Left ventricle myocardium inferior (tissue), 1 donor: ENCODE measurements around the gene ANKRD39. TPM values are rescaled to one million over a fixed set of nuclear protein-coding genes. Genes with fewer than 3 reads are reported as not detected.

Source experiments
- DNase-seq: peaks from one replicate; pipeline ENCODE4 v3.0.0-alpha.2; 2020
- H3K27ac ChIP-seq: fragments of 200-600 bp; replicated peaks from 2 replicates; pipeline ENCODE4 v1.8.0; 2021
- H3K27me3 ChIP-seq: fragments of 200-600 bp; 2 replicates; pipeline ENCODE4 v1.8.0; 2021; ENCODE audit warnings: low read depth
- H3K36me3 ChIP-seq: fragments of 200-600 bp; 2 replicates; pipeline ENCODE4 v1.8.0; 2021
- H3K4me1 ChIP-seq: fragments of 200-600 bp; 2 replicates; pipeline ENCODE4 v1.8.0; 2021
- H3K4me3 ChIP-seq: fragments of 200-600 bp; 2 replicates; pipeline ENCODE4 v1.8.0; 2021; ENCODE audit warnings: mild to moderate bottlenecking, moderate library complexity
- H3K9me3 ChIP-seq: fragments of 200-600 bp; replicated peaks from 2 replicates; pipeline ENCODE4 v1.8.0; 2021
- intact Hi-C: fragments of 100-400 bp; cut with micrococcal nuclease; formaldehyde crosslinking; loops from one replicate; pipeline ENCODE4 v1.11.0; 2022
- total RNA-seq: library from RNA; stranded (reverse); fragmentation: NEBNext Ultra II Directional; extraction: Animal tissue kit (Norgen Biotek cat#: 25700); gene quantifications from one replicate; pipeline ENCODE4 v1.2.1, GENCODE V29; 2021
- TF ChIP-seq, protein P1 (sequence below): fragments of 200-600 bp; IDR thresholded peaks from 2 replicates; pipeline ENCODE4 v1.8.0; 2021; ENCODE audit warnings: antibody characterized with exemption, mild to moderate bottlenecking, borderline replicate concordance
- donor health status: DM: no; HTN: yes; CAD: no; lungs with severe emphysema.

Gene ANKRD39
- total RNA-seq, 1 donor from 2014 or later = 14.3 TPM

DNA sequence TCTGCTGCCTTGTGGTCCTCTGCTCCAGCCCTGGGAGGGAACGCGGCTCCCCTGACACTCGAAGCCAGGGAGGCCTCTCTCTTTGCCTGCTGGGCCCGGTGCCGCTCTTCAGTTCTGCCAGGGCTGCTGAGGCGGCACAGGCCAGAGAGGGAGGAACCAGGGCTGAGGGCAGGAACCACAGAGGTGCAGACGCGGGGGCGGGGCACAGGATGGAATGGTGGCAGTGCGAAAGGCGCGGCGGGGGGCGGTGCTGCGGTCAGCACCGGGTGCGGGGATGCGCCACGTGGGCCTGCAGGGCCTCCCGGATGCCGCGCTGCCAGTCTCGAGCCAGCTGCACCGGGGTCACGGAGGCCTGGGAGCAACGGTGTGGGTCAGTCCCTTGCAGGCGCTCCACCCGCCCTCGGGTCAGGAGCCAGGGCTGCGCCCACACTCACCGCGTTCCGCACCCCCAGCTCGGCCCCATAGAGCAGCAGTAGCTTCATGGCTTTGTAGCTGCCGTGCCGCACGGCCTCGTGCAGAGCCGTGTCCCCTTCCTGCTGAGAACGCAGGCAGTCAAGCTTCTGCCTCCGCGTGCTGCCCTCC lies 18.4 kb downstream of the ANKRD39 start:
- Histone ChIP-seq H3K27me3 (no peaks in the 10 kb centered on the region), H3K27ac (no peak overlapping the region), H3K36me3 (peaks cover 30% of the 10 kb centered on the region), H3K9me3 (no peaks in the 10 kb centered on the region), H3K4me3 (no peak overlapping the region), H3K4me1 (peaks cover 49% of the 10 kb centered on the region)
- peak; percentile 57 for DNase-seq
- intact Hi-C loops = no loop called here
- TF ChIP-seq, protein P1, sequence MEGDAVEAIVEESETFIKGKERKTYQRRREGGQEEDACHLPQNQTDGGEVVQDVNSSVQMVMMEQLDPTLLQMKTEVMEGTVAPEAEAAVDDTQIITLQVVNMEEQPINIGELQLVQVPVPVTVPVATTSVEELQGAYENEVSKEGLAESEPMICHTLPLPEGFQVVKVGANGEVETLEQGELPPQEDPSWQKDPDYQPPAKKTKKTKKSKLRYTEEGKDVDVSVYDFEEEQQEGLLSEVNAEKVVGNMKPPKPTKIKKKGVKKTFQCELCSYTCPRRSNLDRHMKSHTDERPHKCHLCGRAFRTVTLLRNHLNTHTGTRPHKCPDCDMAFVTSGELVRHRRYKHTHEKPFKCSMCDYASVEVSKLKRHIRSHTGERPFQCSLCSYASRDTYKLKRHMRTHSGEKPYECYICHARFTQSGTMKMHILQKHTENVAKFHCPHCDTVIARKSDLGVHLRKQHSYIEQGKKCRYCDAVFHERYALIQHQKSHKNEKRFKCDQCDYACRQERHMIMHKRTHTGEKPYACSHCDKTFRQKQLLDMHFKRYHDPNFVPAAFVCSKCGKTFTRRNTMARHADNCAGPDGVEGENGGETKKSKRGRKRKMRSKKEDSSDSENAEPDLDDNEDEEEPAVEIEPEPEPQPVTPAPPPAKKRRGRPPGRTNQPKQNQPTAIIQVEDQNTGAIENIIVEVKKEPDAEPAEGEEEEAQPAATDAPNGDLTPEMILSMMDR = no peak

DNA sequence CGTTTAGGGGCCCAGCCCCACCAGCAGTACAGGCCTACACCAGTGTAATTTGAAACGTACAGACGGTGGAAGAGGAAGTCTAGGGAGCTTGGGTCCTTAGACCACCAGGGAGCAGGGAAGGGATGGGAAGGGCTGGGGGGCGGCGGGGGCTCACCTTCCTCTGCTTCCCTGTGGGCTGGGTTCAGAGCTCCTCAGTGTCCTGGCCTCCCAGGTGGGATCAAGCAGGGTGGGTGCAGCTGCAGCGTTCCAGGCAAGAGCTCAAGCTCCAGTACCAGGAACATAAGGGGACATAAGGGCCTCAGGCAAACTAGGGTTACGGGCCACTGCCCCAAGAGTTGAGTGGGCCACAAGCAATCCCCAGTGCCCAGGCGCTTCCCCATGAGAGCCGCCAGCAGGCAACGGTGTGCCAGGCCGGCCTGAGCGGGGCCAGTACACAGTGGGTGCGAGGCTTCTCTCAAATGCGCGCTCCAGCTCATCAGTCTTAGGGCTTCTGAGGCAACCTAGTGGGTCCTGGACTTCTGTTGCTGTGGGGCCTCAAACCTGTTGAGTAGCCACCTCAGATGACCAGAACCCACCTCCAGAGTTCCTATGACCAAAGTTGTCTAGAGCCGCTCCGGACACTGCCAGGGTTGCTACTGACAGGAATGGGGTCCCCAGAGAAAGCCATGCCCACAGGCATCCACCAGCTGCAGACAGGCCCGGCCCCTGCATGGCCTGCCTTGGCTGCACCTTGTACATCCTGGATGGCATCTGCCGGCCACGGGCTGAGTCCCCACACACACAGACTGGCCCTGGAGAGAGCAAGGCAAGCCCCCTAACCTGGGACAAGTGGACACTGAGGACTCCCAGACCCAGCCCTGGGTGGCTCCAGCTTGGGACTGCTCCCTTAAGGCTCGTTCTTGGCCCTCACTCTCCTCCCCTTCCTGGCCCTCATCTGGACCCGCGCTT lies 19.2 kb downstream of the ANKRD39 start:
- intact Hi-C loops = no loop called here
- Histone ChIP-seq H3K4me3 (no peak overlapping the region), H3K27me3 (no peaks in the 10 kb centered on the region), H3K27ac (no peak overlapping the region), H3K36me3 (peaks cover 31% of the 10 kb centered on the region), H3K9me3 (no peaks in the 10 kb centered on the region), H3K4me1 (peaks cover 42% of the 10 kb centered on the region)
- no peak for DNase-seq
- TF ChIP-seq, protein P1 = no peak

DNA sequence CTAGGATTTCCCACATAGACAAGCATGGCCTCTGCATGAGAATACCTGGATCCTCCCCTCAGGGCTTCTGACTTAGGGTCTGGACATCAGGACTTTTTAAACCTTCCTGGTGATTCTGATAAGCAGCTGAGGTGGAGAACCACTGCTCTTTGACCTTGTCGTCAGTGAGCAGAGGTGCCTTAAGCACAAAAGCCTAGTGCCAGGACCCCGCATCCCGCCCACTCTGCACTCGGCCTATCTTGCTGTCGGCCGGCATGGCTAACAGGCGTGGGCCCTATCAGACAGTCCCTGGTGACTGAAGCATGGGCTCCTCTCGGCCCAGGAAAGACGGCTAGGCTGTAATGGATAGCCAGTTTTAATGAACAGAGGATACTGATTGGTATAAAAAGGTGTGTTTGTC lies 20.2 kb downstream of the ANKRD39 start:
- no peak for DNase-seq
- H3K27me3 ChIP-seq = no peaks in the 10 kb centered on the region
- H3K27ac ChIP-seq = no peak overlapping the region
- peaks cover 42% of the 10 kb centered on the region for H3K4me1 ChIP-seq
- intact Hi-C loops = no loop called here
- H3K36me3 ChIP-seq = peaks cover 38% of the 10 kb centered on the region
- TF ChIP-seq, protein P1 = no peak
- H3K9me3 ChIP-seq = no peaks in the 10 kb centered on the region
- no peak overlapping the region for H3K4me3 ChIP-seq

DNA sequence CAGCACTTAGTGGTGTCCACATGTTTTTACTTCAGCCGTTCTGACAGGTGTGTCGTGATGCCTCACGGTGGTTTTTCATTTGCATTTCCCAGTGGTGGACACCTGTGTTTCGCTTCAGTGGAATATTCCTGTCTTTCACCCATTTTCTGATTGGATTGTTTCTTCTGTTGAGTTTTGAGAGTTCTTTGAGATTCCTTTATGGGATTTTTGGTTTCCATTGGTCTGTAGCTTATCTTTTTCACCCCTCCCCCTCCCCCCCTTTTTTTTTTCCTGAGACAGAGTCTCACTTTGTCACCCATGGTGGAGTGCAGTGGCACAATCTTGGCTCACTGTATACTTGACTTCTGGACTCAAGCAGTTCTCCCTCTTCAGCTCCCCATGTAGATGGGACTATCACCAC lies 22.0 kb downstream of the ANKRD39 start:
- H3K27ac ChIP-seq = no peak overlapping the region
- intact Hi-C loops = no loop called here
- H3K4me3 ChIP-seq = no peak overlapping the region
- no peak for DNase-seq
- H3K9me3 ChIP-seq = no peaks in the 10 kb centered on the region
- peaks cover 55% of the 10 kb centered on the region for H3K36me3 ChIP-seq
- no peaks in the 10 kb centered on the region for H3K27me3 ChIP-seq
- H3K4me1 ChIP-seq = peaks cover 36% of the 10 kb centered on the region
- TF ChIP-seq, protein P1 = no peak

DNA sequence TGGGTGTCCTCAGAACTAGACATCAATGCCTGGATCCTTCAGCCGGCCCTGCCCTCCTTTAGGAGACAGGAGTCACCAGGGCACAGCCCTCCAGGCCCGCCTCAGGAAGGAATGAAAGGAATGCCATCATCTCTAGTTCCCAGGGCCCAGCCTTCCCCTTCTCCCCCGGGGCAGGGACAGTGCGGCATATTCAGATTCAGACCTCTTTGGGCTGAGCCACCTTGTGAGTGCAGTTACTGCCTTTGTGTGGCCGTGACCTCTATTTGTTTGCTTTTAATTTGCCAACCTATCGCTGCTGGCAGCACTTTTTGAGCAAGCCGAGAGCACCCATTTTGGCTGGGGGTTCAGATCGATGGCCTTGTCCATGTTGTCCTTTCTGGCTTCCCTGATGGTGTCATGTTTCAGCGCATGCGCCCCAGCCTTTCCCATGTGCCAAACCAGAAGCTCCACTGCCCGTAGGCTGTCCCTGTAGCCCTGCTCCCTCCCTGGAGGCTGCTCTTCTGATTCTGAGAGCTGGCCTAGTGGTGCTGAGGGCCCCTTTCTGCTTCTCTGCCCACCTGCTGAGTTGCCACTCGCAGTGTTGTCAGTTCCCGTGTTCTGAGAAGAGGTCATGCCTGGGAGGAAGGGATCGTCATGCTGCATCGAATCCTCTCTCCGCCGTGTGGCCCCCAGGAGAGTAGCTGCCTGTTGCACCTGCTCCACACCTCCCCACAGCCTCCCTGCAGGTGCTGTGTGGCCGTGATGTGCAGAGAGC lies 24.9 kb downstream of the ANKRD39 start:
- Histone ChIP-seq H3K27me3 (no peaks in the 10 kb centered on the region), H3K27ac (peak overlapping the region; percentile 67), H3K36me3 (peaks cover 72% of the 10 kb centered on the region), H3K4me3 (no peak overlapping the region), H3K4me1 (peaks cover 22% of the 10 kb centered on the region), H3K9me3 (no peaks in the 10 kb centered on the region)
- TF ChIP-seq, protein P1 = no peak
- intact Hi-C loops = no loop called here
- DNase-seq = peak; percentile 67
